NCI-H748 (cell line): ENCODE data around the gene HOXB6.

Experiments used
- DNase-seq: peaks from one replicate; lab custom pipeline; 2025; ENCODE audit not compliant: unreplicated experiment; lab: John Stamatoyannopoulos, UW

HOXB6 gene

GRCh38 chr17:48568499-48569239 lies 36.1 kb downstream of the HOXB6 start:
- peak; percentile 51 for DNase-seq

- DNase-seq: no peak
These were observed 37.0 kb downstream of the HOXB6 start for GRCh38 chr17:48567646-48568354.

- peak; percentile 53 for DNase-seq
These were observed 37.6 kb downstream of the HOXB6 start for GRCh38 chr17:48567209-48567608.

- DNase-seq: no peak
These were observed 38.1 kb downstream of the HOXB6 start for GRCh38 chr17:48566717-48567116.

- DNase-seq: no peak
These were observed 38.7 kb downstream of the HOXB6 start for GRCh38 chr17:48565925-48566710.

GRCh38 chr17:48565022-48565554 lies 39.7 kb downstream of the HOXB6 start:
- peak; percentile 13 for DNase-seq

- peak; percentile 62 for DNase-seq
These were observed 40.4 kb downstream of the HOXB6 start for GRCh38 chr17:48564188-48565021.

GRCh38 chr17:48563867-48564187 lies 41.0 kb downstream of the HOXB6 start:
- DNase-seq: no peak

- peak; percentile 39 for DNase-seq
These were observed 41.4 kb downstream of the HOXB6 start for GRCh38 chr17:48563385-48563838.

GRCh38 chr17:48562934-48563333 lies 41.9 kb downstream of the HOXB6 start:
- DNase-seq: no peak

GRCh38 chr17:48561884-48562810 lies 42.6 kb downstream of the HOXB6 start:
- DNase-seq: no peak

GRCh38 chr17:48559840-48560817 lies 44.7 kb downstream of the HOXB6 start:
- DNase-seq: no peak

GRCh38 chr17:48559122-48559839 lies 45.5 kb downstream of the HOXB6 start:
- no peak for DNase-seq

- DNase-seq: no peak
These were observed 46.0 kb downstream of the HOXB6 start for GRCh38 chr17:48558831-48559121.

- DNase-seq: no peak
These were observed 46.5 kb downstream of the HOXB6 start for GRCh38 chr17:48558057-48558830.

GRCh38 chr17:48556576-48557401 lies 48.0 kb downstream of the HOXB6 start:
- DNase-seq: no peak
